Mesothelial cell of epicardium (in vitro differentiated cells): Measurements from ENCODE around the gene ARHGAP42. TPM values are rescaled to one million over a fixed set of nuclear protein-coding genes. Genes with fewer than 3 reads are reported as not detected.

Source experiments
- DNase-seq, 2 experiments: peaks; one replicate each; pipeline ENCODE4 v3.0.0; 2021; ENCODE audit warnings: low spot score in 2 of 2; ENCODE audit not compliant: unreplicated experiment in 2 of 2
- H3K27ac Mint-ChIP-seq: 2 replicates; pipeline ENCODE4 v1.8.0; 2021; ENCODE audit warnings: mixed read lengths
- H3K27me3 Mint-ChIP-seq: 2 replicates; pipeline ENCODE4 v1.8.0; 2021; ENCODE audit warnings: low read depth, mixed read lengths
- H3K36me3 Mint-ChIP-seq: 2 replicates; pipeline ENCODE4 v1.8.0; 2021; ENCODE audit warnings: mixed read lengths
- H3K4me1 Mint-ChIP-seq: 2 replicates; pipeline ENCODE4 v1.8.0; 2021; ENCODE audit warnings: mixed read lengths
- H3K4me3 Mint-ChIP-seq: 2 replicates; pipeline ENCODE4 v1.8.0; 2021; ENCODE audit warnings: mild to moderate bottlenecking, moderate library complexity, mixed read lengths
- H3K9me3 Mint-ChIP-seq: 2 replicates; pipeline ENCODE4 v1.8.0; 2021; ENCODE audit warnings: mixed read lengths
- total RNA-seq: library from RNA; stranded (reverse); gene quantifications from 3 replicates; pipeline ENCODE4 v1.2.1, GENCODE V29; 2021
- TF ChIP-seq, protein P1 (sequence below): fragments of 200-600 bp; sonication (generic); IDR thresholded peaks from one replicate; pipeline ENCODE4 v1.5.0; 2021; ENCODE audit warnings: antibody characterized with exemption; ENCODE audit not compliant: unreplicated experiment

ARHGAP42 gene
- total RNA-seq, 1 donor from 2014 or later = 19.4 TPM

DNA sequence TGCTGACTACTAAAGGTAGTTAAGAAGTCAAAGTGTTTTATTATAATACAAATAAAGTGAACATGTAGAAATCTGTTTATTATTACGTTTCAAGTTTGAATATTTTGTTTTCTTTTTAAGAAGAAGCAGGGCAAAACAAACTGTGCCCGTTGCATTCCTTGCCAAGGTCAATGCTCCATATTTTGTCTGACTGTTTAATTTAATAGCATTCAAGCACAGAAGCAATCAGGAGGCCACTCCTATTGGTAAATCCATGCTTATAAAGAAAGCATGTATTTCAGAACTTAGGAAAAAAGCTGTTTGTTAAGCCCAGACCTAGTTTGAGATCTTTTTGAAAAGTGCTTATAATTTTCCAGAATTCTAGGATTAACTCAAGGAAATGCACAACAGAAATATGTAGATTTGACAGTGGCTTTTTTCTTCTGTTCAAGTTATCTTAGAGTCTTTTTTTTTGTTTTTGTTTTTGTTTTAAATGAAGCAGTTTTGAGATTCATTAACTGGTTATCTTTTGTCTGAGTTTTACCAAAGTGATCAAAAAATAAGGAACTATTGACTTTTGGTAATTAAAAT lies 51.7 kb downstream of the ARHGAP42 start:
- H3K27ac Mint-ChIP-seq = peak overlapping the region; percentile 72
- H3K4me1 Mint-ChIP-seq = peaks cover 45% of the 10 kb centered on the region
- no peak overlapping the region for H3K4me3 Mint-ChIP-seq
- H3K36me3 Mint-ChIP-seq = peaks cover 8% of the 10 kb centered on the region
- no peaks in the 10 kb centered on the region for H3K27me3 Mint-ChIP-seq
- TF ChIP-seq, protein P1, sequence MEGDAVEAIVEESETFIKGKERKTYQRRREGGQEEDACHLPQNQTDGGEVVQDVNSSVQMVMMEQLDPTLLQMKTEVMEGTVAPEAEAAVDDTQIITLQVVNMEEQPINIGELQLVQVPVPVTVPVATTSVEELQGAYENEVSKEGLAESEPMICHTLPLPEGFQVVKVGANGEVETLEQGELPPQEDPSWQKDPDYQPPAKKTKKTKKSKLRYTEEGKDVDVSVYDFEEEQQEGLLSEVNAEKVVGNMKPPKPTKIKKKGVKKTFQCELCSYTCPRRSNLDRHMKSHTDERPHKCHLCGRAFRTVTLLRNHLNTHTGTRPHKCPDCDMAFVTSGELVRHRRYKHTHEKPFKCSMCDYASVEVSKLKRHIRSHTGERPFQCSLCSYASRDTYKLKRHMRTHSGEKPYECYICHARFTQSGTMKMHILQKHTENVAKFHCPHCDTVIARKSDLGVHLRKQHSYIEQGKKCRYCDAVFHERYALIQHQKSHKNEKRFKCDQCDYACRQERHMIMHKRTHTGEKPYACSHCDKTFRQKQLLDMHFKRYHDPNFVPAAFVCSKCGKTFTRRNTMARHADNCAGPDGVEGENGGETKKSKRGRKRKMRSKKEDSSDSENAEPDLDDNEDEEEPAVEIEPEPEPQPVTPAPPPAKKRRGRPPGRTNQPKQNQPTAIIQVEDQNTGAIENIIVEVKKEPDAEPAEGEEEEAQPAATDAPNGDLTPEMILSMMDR = no peak
- no peak for DNase-seq
- H3K9me3 Mint-ChIP-seq = peaks cover 12% of the 10 kb centered on the region

DNA sequence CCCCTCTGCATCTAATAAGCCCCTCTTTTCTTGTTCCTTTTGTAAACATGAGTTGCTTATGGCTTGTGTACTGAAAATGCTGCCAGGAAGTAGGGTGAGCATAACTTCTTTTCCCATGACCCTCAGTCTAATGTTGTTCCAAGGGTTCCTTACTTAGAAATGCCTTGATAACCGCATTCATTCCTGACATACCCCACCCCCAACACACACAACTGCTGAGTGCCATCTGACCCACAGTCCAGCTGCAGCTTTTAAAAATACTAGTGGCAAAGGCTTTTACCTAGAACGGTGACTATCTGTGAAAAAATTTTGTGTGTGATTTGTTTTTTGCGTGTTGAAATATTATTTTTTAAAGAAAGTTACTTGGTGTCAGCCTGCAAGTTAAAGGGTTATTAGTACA lies 52.6 kb downstream of the ARHGAP42 start:
- no peak for DNase-seq
- no peak overlapping the region for H3K4me3 Mint-ChIP-seq
- no peaks in the 10 kb centered on the region for H3K27me3 Mint-ChIP-seq
- H3K9me3 Mint-ChIP-seq = peaks cover 12% of the 10 kb centered on the region
- TF ChIP-seq, protein P1 = no peak
- peaks cover 45% of the 10 kb centered on the region for H3K4me1 Mint-ChIP-seq
- H3K36me3 Mint-ChIP-seq = peaks cover 8% of the 10 kb centered on the region
- peak overlapping the region; percentile 89 for H3K27ac Mint-ChIP-seq

DNA sequence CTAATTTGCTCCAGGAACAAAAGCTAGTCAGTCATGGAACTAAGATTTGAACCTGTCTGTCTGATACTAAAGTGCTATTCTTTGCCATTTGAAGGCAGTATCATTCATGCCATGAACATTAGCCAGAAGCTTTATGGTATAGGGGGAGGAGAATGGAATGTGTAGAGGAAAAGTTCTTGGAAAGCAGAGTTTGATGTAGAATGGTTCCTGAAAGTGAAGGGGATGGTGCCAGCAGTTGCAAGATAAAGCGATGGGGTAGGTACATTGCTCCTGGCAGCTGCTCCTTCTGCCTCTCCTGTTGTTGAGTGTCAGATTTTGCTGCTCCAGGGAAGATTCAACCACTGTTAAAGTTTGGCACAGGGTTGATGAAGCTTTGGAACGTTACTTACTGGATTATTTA lies 53.4 kb downstream of the ARHGAP42 start:
- peak overlapping the region; percentile 89 for H3K27ac Mint-ChIP-seq
- H3K27me3 Mint-ChIP-seq = no peaks in the 10 kb centered on the region
- H3K4me1 Mint-ChIP-seq = peaks cover 42% of the 10 kb centered on the region
- H3K4me3 Mint-ChIP-seq = no peak overlapping the region
- H3K9me3 Mint-ChIP-seq = peaks cover 12% of the 10 kb centered on the region
- no peak for DNase-seq
- TF ChIP-seq, protein P1 = no peak
- peaks cover 11% of the 10 kb centered on the region for H3K36me3 Mint-ChIP-seq

DNA sequence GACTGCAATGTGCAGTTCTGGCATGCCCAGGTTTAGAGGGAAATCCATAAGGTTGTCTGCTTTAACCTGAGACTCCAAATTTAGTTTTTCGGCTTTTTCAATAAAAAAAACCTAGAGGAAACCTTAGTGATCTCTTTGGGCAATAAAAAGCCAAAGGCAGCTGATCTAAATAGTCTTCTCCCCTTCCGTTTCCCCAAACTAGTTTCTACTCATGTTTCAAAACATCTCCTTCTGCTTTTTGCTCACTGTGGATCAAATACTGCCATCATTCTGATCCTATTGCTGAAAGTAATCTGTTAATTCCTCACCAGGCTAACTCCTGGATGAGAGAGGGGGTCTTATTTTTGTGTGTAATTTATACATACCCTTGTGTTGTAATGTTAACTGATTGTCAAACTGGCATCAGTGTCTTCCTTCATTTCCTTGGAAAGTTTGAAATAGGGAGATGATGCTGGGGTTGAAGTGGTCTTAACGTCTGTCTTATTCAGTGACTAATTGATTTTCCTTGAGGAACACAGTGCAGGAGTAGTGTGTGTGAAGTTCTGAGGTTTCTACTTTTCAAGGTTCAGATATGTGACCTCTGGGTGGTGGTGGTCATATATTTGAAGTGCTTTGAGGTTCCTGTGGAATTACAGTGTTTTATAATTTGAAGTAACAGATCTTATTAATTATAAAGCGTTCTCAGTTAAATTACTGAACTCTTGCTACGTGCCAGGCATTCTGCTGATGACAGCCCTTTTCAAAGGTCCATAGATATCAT lies 55.0 kb downstream of the ARHGAP42 start:
- H3K36me3 Mint-ChIP-seq = peaks cover 11% of the 10 kb centered on the region
- no peak for DNase-seq
- H3K4me1 Mint-ChIP-seq = peaks cover 42% of the 10 kb centered on the region
- H3K4me3 Mint-ChIP-seq = no peak overlapping the region
- no peak overlapping the region for H3K27ac Mint-ChIP-seq
- H3K9me3 Mint-ChIP-seq = peaks cover 7% of the 10 kb centered on the region
- TF ChIP-seq, protein P1 = no peak
- no peaks in the 10 kb centered on the region for H3K27me3 Mint-ChIP-seq

DNA sequence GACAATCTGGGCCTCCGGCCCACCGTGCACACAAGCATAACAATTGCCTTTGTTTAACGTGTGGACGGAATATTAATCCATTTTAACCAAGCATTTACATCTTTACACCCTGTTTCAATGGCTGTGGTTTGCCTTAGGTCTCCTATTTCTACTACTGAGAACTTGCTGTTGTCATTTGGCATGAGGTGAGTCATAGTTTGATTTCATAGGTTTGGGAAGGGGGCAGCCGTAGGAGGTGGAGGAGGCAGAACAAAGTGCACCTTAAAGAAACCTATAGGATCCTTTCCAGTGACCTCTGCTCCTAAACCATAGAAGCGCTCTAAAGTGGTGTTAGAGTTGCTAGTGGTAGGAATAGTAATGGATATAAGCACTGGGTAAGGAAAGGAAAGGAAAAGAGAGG lies 59.4 kb downstream of the ARHGAP42 start:
- Mint-ChIP-seq H3K9me3 (peaks cover 20% of the 10 kb centered on the region), H3K27me3 (no peaks in the 10 kb centered on the region), H3K4me1 (peaks cover 6% of the 10 kb centered on the region), H3K36me3 (peaks cover 25% of the 10 kb centered on the region), H3K4me3 (no peak overlapping the region), H3K27ac (no peak overlapping the region)
- no peak for DNase-seq
- TF ChIP-seq, protein P1 = no peak
